GM12878 (cell line): ENCODE data around the gene SHISA4.

Experiments used
- POLR2A ChIP-seq: IDR thresholded peaks from 2 replicates; pipeline ENCODE4 v1.6.1; 2011; ENCODE audit warnings: low read depth, mild to moderate bottlenecking, low read length
- TAF1 ChIP-seq: IDR thresholded peaks from 2 replicates; pipeline ENCODE4 v1.6.1; 2011; ENCODE audit warnings: mild to moderate bottlenecking, low read depth, low read length, borderline replicate concordance
- ZNF274 ChIP-seq: IDR thresholded peaks from one replicate; pipeline ENCODE4 v1.8.0; 2011; ENCODE audit not compliant: insufficient read length, insufficient read depth
- TF ChIP-seq, protein P1 (sequence below): IDR thresholded peaks from 2 replicates; pipeline ENCODE4 v1.6.1; 2011; ENCODE audit warnings: low read depth, low read length, improper control_type of control experiment, borderline replicate concordance
- TF ChIP-seq, protein P2 (sequence below), 3 experiments: IDR thresholded peaks in 2 of 3; conservative IDR thresholded peaks in 1 of 3; 2 replicates each; pipeline ENCODE4 v1.5.1; 2011; ENCODE audit warnings: low read depth in 3 of 3, low read length in 3 of 3, mild to moderate bottlenecking in 3 of 3, control low read depth in 2 of 3, moderate library complexity in 2 of 3, inconsistent platforms in 1 of 3, mixed read lengths in 1 of 3; ENCODE audit not compliant: control insufficient read depth in 2 of 3, insufficient read depth in 1 of 3; ENCODE audit errors: extremely low read depth in 1 of 3
- TF ChIP-seq, protein P3 (sequence below): fragments of 450-650 bp; IDR thresholded peaks from 2 replicates; pipeline ENCODE4 v1.6.1; 2017; ENCODE audit warnings: mild to moderate bottlenecking
- TF ChIP-seq, protein P4 (sequence below): IDR thresholded peaks from 2 replicates; pipeline ENCODE4 v1.6.1; 2011; ENCODE audit warnings: low read depth, mild to moderate bottlenecking, low read length, moderate library complexity, borderline replicate concordance; ENCODE audit errors: extremely low read depth

DNA sequence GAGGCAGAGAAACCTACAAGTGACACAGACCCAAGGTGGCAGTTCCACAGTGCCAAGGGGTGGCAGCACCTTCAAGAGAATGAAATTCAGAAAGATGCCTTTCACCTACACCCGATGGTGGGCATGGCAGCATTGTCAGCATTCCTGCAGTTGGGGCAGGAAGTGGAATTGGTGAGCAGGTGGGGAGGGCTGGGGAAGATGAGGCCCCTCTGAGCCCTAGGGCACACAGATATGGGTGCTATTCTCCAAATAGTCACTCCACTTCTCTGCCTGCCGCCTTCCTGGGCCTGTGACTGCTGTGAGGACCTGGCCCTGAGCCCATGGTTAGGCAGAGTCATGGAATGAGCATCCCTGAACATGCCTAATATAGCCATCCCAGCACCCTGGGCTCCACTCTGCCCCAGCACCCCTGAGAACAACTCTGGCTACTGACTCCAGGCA is 8.3 kb downstream of the SHISA4 start:
- TF ChIP-seq, protein P1, sequence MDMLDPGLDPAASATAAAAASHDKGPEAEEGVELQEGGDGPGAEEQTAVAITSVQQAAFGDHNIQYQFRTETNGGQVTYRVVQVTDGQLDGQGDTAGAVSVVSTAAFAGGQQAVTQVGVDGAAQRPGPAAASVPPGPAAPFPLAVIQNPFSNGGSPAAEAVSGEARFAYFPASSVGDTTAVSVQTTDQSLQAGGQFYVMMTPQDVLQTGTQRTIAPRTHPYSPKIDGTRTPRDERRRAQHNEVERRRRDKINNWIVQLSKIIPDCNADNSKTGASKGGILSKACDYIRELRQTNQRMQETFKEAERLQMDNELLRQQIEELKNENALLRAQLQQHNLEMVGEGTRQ, result no peak
- TF ChIP-seq, protein P2, sequence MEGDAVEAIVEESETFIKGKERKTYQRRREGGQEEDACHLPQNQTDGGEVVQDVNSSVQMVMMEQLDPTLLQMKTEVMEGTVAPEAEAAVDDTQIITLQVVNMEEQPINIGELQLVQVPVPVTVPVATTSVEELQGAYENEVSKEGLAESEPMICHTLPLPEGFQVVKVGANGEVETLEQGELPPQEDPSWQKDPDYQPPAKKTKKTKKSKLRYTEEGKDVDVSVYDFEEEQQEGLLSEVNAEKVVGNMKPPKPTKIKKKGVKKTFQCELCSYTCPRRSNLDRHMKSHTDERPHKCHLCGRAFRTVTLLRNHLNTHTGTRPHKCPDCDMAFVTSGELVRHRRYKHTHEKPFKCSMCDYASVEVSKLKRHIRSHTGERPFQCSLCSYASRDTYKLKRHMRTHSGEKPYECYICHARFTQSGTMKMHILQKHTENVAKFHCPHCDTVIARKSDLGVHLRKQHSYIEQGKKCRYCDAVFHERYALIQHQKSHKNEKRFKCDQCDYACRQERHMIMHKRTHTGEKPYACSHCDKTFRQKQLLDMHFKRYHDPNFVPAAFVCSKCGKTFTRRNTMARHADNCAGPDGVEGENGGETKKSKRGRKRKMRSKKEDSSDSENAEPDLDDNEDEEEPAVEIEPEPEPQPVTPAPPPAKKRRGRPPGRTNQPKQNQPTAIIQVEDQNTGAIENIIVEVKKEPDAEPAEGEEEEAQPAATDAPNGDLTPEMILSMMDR (IDR thresholded peaks at IDR 0.05 in 2 of 3, conservative IDR thresholded peaks at IDR 0.05 in 1 of 3; ENCODE audit: control insufficient read depth in 2 of 3, extremely low read depth in 1 of 3, insufficient read depth in 1 of 3, low read depth in 3 of 3, low read length in 3 of 3), result peak in 1 of 3 experiments; percentile 8; a peak in 1 of 6 replicates
- no peak for TF ChIP-seq TAF1
- no peak for TF ChIP-seq POLR2A
- TF ChIP-seq, protein P3, sequence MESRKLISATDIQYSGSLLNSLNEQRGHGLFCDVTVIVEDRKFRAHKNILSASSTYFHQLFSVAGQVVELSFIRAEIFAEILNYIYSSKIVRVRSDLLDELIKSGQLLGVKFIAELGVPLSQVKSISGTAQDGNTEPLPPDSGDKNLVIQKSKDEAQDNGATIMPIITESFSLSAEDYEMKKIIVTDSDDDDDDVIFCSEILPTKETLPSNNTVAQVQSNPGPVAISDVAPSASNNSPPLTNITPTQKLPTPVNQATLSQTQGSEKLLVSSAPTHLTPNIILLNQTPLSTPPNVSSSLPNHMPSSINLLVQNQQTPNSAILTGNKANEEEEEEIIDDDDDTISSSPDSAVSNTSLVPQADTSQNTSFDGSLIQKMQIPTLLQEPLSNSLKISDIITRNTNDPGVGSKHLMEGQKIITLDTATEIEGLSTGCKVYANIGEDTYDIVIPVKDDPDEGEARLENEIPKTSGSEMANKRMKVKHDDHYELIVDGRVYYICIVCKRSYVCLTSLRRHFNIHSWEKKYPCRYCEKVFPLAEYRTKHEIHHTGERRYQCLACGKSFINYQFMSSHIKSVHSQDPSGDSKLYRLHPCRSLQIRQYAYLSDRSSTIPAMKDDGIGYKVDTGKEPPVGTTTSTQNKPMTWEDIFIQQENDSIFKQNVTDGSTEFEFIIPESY, result no peak
- TF ChIP-seq, protein P4, sequence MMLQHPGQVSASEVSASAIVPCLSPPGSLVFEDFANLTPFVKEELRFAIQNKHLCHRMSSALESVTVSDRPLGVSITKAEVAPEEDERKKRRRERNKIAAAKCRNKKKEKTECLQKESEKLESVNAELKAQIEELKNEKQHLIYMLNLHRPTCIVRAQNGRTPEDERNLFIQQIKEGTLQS, result no peak
- TF ChIP-seq ZNF274, result no peak
